Measurements from ENCODE around the gene PAX9. TPM values are rescaled to one million over a fixed set of nuclear protein-coding genes. Genes with fewer than 3 reads are reported as not detected.

Gene PAX9
- total RNA-seq, 1 experiment from 2014 or later = 5.5 TPM

DNA sequence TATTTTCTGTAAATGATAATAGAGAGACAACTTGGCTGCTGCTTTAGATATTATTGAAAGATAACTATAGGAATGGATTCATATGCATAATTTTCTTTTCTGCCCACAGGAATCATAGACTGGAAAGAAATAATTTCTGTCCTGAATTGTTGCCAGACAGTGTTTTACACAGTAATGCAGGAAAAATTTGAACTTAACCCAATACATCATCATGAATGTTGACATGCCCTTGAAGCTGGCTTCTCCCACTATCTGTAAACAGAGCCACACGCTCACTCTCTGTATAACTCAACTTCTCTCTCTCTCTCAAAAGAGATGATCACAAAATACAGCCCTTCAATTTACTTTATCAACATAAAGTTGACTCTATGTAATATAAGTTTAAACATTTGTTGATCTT, 56.6 kb downstream of the PAX9 start:
- H3K4me3 Mint-ChIP-seq (ENCODE audit: unreplicated experiment) = no peak overlapping the region
- DNase-seq (ENCODE audit: unreplicated experiment) = no peak
- H3K27ac Mint-ChIP-seq (ENCODE audit: low read depth, unreplicated experiment) = no peak overlapping the region
- no peaks in the 10 kb centered on the region for H3K27me3 Mint-ChIP-seq (ENCODE audit: insufficient read depth, unreplicated experiment)
- intact Hi-C loops (cut with micrococcal nuclease) = no loop called here
- H3K36me3 Mint-ChIP-seq (ENCODE audit: insufficient read depth, unreplicated experiment) = peaks cover 6% of the 10 kb centered on the region
- BruUV-seq (replicated peaks) = no TSS peak
- TF ChIP-seq, protein P1, sequence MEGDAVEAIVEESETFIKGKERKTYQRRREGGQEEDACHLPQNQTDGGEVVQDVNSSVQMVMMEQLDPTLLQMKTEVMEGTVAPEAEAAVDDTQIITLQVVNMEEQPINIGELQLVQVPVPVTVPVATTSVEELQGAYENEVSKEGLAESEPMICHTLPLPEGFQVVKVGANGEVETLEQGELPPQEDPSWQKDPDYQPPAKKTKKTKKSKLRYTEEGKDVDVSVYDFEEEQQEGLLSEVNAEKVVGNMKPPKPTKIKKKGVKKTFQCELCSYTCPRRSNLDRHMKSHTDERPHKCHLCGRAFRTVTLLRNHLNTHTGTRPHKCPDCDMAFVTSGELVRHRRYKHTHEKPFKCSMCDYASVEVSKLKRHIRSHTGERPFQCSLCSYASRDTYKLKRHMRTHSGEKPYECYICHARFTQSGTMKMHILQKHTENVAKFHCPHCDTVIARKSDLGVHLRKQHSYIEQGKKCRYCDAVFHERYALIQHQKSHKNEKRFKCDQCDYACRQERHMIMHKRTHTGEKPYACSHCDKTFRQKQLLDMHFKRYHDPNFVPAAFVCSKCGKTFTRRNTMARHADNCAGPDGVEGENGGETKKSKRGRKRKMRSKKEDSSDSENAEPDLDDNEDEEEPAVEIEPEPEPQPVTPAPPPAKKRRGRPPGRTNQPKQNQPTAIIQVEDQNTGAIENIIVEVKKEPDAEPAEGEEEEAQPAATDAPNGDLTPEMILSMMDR (IDR thresholded peaks at IDR 0.05; ENCODE audit: unreplicated experiment) = no peak
- POLR2A ChIA-PET = interaction anchor here (0.6 to 1.8 kb wide), 2 partner anchors 57 to 227 kb away, joined by 3 read pairs; partner anchors contain the start of gene PAX9
- H3K4me1 Mint-ChIP-seq (ENCODE audit: insufficient read depth, unreplicated experiment) = peaks cover 6% of the 10 kb centered on the region
- no peaks in the 10 kb centered on the region for H3K9me3 Mint-ChIP-seq (ENCODE audit: unreplicated experiment)
- CTCF ChIA-PET = interaction anchor here (1.1 to 1.3 kb wide), 2 partner anchors 30 to 71 kb away, joined by 4 to 6 read pairs; no protein-coding TSS in a partner anchor

DNA sequence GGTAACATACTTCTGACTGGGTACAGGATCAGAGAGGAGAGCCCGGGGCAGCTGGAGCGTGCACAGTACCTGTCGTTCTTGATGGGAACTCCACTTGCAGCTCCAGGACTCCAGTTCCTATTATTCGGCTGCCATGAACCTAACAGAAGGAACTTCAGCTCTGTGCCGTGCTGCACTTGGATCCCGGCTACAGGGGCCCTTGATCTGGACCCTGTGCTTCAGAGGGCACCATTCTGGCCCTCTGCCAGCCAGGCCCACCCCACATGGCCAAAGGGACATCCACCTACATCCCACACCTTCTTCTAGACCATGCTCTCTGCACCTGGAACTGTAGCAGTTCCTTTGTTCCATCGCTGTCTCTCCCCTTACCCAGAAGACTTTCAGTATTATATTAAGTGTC, 58.2 kb downstream of the PAX9 start:
- Mint-ChIP-seq H3K27ac (ENCODE audit: low read depth, unreplicated experiment) (no peak overlapping the region), H3K4me3 (ENCODE audit: unreplicated experiment) (no peak overlapping the region), H3K27me3 (ENCODE audit: insufficient read depth, unreplicated experiment) (no peaks in the 10 kb centered on the region), H3K36me3 (ENCODE audit: insufficient read depth, unreplicated experiment) (peaks cover 6% of the 10 kb centered on the region), H3K9me3 (ENCODE audit: unreplicated experiment) (no peaks in the 10 kb centered on the region), H3K4me1 (ENCODE audit: insufficient read depth, unreplicated experiment) (peaks cover 6% of the 10 kb centered on the region)
- ChIA-PET POLR2A (no interaction called here), CTCF (interaction anchor here (0.6 to 1.2 kb wide), 2 partner anchors 18 to 340 kb away, joined by 6 read pairs; no protein-coding TSS in a partner anchor)
- TF ChIP-seq, protein P1 (IDR thresholded peaks at IDR 0.05; ENCODE audit: unreplicated experiment) = no peak
- intact Hi-C loops (cut with micrococcal nuclease) = no loop called here
- BruUV-seq (replicated peaks) = no TSS peak
- no peak for DNase-seq (ENCODE audit: unreplicated experiment)

DNA sequence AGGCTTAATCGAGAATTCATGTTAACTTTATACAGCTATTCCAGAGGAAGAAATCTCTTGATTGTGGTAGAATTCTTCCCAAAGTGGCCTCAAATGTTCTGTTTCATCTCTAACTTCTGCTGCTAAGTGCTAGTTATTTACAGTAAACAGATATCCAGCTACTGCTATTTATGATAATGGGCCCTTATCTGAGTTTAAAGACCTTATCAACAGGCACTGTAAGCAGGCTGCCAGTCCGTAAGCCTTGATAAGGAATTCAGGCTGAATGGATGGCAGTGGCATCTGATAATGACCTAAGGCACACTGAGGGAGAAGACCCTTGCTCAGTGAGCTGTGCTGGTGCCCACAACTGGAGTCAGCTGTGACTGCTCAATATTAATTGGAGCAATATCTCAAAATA, 59.0 kb downstream of the PAX9 start:
- H3K4me1 Mint-ChIP-seq (ENCODE audit: insufficient read depth, unreplicated experiment) = peaks cover 6% of the 10 kb centered on the region
- no peak for DNase-seq (ENCODE audit: unreplicated experiment)
- CTCF ChIA-PET = interaction anchor here (0.9 to 1.2 kb wide), 2 partner anchors 18 to 27 kb away, joined by 3 to 6 read pairs; no protein-coding TSS in a partner anchor
- no peaks in the 10 kb centered on the region for H3K27me3 Mint-ChIP-seq (ENCODE audit: insufficient read depth, unreplicated experiment)
- POLR2A ChIA-PET = no interaction called here
- peaks cover 6% of the 10 kb centered on the region for H3K36me3 Mint-ChIP-seq (ENCODE audit: insufficient read depth, unreplicated experiment)
- intact Hi-C loops (cut with micrococcal nuclease) = no loop called here
- TF ChIP-seq, protein P1 (IDR thresholded peaks at IDR 0.05; ENCODE audit: unreplicated experiment) = no peak
- H3K9me3 Mint-ChIP-seq (ENCODE audit: unreplicated experiment) = no peaks in the 10 kb centered on the region
- no peak overlapping the region for H3K27ac Mint-ChIP-seq (ENCODE audit: low read depth, unreplicated experiment)
- no peak overlapping the region for H3K4me3 Mint-ChIP-seq (ENCODE audit: unreplicated experiment)
- BruUV-seq (replicated peaks) = no TSS peak

DNA sequence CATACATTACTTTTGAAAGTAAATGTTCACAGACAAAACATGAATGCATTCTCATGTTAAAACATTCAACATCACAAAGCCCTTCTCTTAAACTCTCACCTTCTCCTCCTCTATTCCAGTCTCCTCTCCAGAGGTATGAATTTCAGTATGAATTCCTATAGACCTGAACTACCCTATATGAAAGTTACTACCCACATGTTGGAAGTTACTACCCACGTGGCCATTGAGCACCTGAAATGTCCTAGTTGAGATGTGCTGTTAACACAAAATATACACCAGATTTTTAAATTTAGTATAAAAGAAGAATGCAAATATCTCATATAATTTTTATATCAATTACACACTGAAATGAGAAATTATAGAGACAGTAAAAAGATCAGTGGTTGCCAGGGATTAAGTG, 60.2 kb downstream of the PAX9 start:
- Mint-ChIP-seq H3K4me3 (ENCODE audit: unreplicated experiment) (no peak overlapping the region), H3K36me3 (ENCODE audit: insufficient read depth, unreplicated experiment) (peaks cover 6% of the 10 kb centered on the region), H3K4me1 (ENCODE audit: insufficient read depth, unreplicated experiment) (peaks cover 6% of the 10 kb centered on the region), H3K9me3 (ENCODE audit: unreplicated experiment) (no peaks in the 10 kb centered on the region), H3K27ac (ENCODE audit: low read depth, unreplicated experiment) (no peak overlapping the region), H3K27me3 (ENCODE audit: insufficient read depth, unreplicated experiment) (no peaks in the 10 kb centered on the region)
- TF ChIP-seq, protein P1 (IDR thresholded peaks at IDR 0.05; ENCODE audit: unreplicated experiment) = no peak
- CTCF ChIA-PET = no interaction called here
- intact Hi-C loops (cut with micrococcal nuclease) = no loop called here
- POLR2A ChIA-PET = no interaction called here
- no TSS peak for BruUV-seq (replicated peaks)
- no peak for DNase-seq (ENCODE audit: unreplicated experiment)
